T-cell (primary cell): ENCODE results near the gene MSL3B.
A peak's percentile ranks its signal among the peaks of the same experiment; 100 is the strongest.

Source experiments
- ATAC-seq, 4 experiments: fragments of 200-7000 bp in 3 of 4; fragments of 150-1000 bp in 1 of 4; cut with Tn5 transposase; replicated peaks in 1 of 4; 1 replicate in 3 of 4; 2 replicates in 1 of 4; pipeline ENCODE4 v1.10.0; 2021; ENCODE audit warnings: moderate library complexity in 3 of 4, mild to moderate bottlenecking in 2 of 4, moderate number of reproducible peaks in 1 of 4
- CTCF ChIA-PET, 2 donors: fragments of 300-600 bp; sonication (Branson Sonifier 250); formaldehyde crosslinking; loops; one replicate each; lab custom pipeline; 2022; ENCODE audit warnings: antibody characterized with exemption in 2 of 2; lab: Charles Lee
- POLR2A ChIA-PET, 2 donors: fragments of 300-600 bp; sonication (Branson Sonifier 250); formaldehyde crosslinking; loops; one replicate each; lab custom pipeline; 2022; ENCODE audit warnings: antibody characterized with exemption in 2 of 2; lab: Charles Lee
- DNase-seq, 35 experiments: peaks; one replicate each; pipeline versions ENCODE4 v3.0.0 to v3.0.0-alpha.2; 2013 to 2023
- H3K27ac ChIP-seq: one replicate; pipeline ENCODE4 v1.5.1; 2013; ENCODE audit warnings: low read length
- H3K27me3 ChIP-seq, 2 experiments: replicated peaks in 1 of 2; 1 replicate in 1 of 2; 2 replicates in 1 of 2; pipeline versions ENCODE4 v1.6.1 to v1.7.0; 2013; ENCODE audit warnings: low read length in 1 of 2, mixed read lengths in 1 of 2; ENCODE audit not compliant: control insufficient read depth in 2 of 2, insufficient read depth in 2 of 2; ENCODE audit errors: extremely low read depth in 1 of 2
- H3K36me3 ChIP-seq, 2 donors: 1 replicate in 1 of 2; 2 replicates in 1 of 2; pipeline versions ENCODE4 v1.6.1 to v1.7.0; 2013; ENCODE audit warnings: low read length in 1 of 2; ENCODE audit not compliant: control insufficient read depth in 2 of 2, insufficient read depth in 1 of 2; ENCODE audit errors: extremely low read depth in 1 of 2
- H3K4me1 ChIP-seq, 2 experiments: 1 replicate in 1 of 2; 2 replicates in 1 of 2; pipeline versions ENCODE4 v1.6.1 to v1.7.0; 2013; ENCODE audit warnings: low read length in 2 of 2, mixed read lengths in 1 of 2; ENCODE audit not compliant: insufficient read depth in 2 of 2, control insufficient read depth in 1 of 2; ENCODE audit errors: extremely low read depth in 1 of 2
- H3K4me3 ChIP-seq, 2 donors: 1 replicate in 1 of 2; 2 replicates in 1 of 2; pipeline versions ENCODE4 v1.5.1 to v1.7.0; 2013; ENCODE audit warnings: mild to moderate bottlenecking in 2 of 2, low read length in 1 of 2, moderate library complexity in 1 of 2; ENCODE audit not compliant: control insufficient read depth in 1 of 2; ENCODE audit errors: extremely low read depth in 1 of 2
- H3K9me3 ChIP-seq: 2 replicates; pipeline ENCODE4 v1.7.0; 2013
- H3K27ac Mint-ChIP-seq, 2 donors: one replicate each; pipeline ENCODE4 v1.8.0; 2020 to 2021; ENCODE audit warnings: mild to moderate bottlenecking in 2 of 2, mixed read lengths in 2 of 2
- H3K27me3 Mint-ChIP-seq, 2 donors: one replicate each; pipeline ENCODE4 v1.8.0; 2021 to 2022; ENCODE audit warnings: mixed read lengths in 2 of 2
- H3K36me3 Mint-ChIP-seq: one replicate; pipeline ENCODE4 v1.8.0; 2021; ENCODE audit warnings: mixed read lengths
- H3K4me1 Mint-ChIP-seq, 3 donors: one replicate each; pipeline ENCODE4 v1.8.0; 2020 to 2022; ENCODE audit warnings: mixed read lengths in 3 of 3, mild to moderate bottlenecking in 1 of 3
- H3K4me3 Mint-ChIP-seq, 3 donors: one replicate each; pipeline ENCODE4 v1.8.0; 2020 to 2022; ENCODE audit warnings: mild to moderate bottlenecking in 3 of 3, mixed read lengths in 3 of 3, moderate library complexity in 3 of 3
- H3K9me3 Mint-ChIP-seq, 3 donors: one replicate each; pipeline ENCODE4 v1.8.0; 2020 to 2022; ENCODE audit warnings: mixed read lengths in 3 of 3
- WGBS: methylation state at CpG from one replicate; pipeline ENCODE4 v1.1.5; 2013; ENCODE audit warnings: missing lambda C conversion rate; ENCODE audit not compliant: insufficient coverage; 5-methylcytosine and 5-hydroxymethylcytosine counted together

The MSL3B gene

DNA sequence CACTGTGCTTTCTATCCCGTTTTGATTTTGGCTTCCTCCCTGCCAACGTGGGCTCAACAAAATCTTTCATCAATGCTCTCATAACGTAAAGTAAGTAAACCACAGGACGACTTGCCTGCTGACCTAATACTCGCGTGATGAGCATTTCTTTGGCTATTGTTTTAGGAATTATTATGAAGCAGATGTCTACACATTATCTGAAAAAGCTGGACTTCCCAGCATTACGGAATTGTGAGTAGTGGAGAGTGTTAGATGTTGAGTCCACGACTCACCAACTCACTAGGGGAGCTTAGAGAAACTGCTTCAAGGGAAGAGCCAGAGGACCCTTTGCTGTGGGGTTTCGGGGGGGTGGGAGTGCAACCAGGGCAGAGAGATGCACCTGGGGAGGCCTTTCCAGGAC is 35.8 kb downstream of the MSL3B start:
- POLR2A ChIA-PET: interaction anchor here in 1 of 2 donors (0.6 kb wide), 1 partner anchor 103 kb away, joined by 3 read pairs; no protein-coding TSS in a partner anchor
- ATAC-seq: no peak
- no peak for DNase-seq
- Histone ChIP-seq H3K4me1 (no peaks in the 10 kb centered on the region), H3K4me3 (no peak overlapping the region), H3K27ac (no peak overlapping the region), H3K9me3 (no peaks in the 10 kb centered on the region), H3K36me3 (no peaks in the 10 kb centered on the region), H3K27me3 (no peaks in the 10 kb centered on the region)
- Mint-ChIP-seq H3K9me3 (no peaks in the 10 kb centered on the region), H3K27me3 (no peaks in the 10 kb centered on the region), H3K27ac (no peak overlapping the region), H3K4me3 (no peak overlapping the region), H3K4me1 (no peaks in the 10 kb centered on the region), H3K36me3 (no peaks in the 10 kb centered on the region)
- whole genome bisulfite sequencing: 81% methylated on average over 6 of the region's 9 CpGs
- CTCF ChIA-PET: no interaction called here

DNA sequence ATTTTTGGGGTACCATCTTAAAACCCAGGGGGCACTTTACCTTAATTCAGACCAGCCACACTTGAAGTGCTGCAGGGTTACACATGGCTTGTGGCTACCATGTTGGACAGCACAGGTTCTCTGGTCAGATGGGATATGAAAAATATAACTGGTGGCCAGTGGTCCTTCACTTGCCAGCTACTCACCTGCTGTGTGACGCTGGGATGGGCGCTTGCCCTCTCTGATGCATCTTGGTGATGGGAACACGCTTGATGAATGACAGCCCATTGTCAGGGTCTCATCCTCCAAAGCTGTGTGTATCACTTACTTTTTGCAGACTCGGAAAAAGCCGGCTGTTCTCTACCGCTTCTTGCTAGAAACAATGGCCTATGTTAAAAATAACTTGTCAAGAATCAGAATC is 36.3 kb downstream of the MSL3B start:
- no peak overlapping the region for H3K4me3 Mint-ChIP-seq
- 100% methylated on average over 6 of the region's 6 CpGs for WGBS
- CTCF ChIA-PET: no interaction called here

DNA sequence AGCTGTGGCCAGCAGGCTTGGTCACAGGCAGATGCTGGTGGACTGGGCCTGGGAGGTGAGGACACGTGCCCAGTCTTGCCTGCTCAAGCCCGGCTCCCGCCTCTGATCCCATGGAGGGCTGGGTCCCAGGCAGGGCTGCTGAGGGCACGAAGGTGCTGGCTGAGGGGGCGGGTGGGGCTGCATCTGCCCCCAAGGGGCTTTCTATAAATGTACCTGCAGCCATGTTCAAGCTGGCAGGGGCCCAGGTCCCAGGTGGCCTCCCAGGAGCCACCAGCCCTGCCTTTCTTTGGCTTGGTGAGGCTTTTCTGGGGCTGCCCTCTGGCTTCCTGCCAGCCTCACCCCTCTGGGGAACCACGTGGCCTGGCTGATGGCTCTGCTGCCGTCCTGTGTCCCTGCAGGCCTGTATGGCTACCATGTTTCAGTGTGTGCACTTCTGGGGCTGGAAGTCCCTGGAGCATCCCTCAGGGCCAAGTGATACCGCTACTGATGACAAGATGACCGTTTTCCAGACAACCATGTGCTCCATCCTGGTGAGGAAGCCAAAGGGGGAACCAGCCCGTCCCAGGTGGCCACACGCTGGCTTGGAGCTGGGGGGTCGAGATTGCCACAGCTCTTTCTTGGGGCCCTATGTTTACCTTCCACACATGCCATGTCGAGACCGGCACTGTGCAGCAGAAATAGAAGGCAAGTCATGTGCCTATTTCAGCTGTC is 37.0 kb downstream of the MSL3B start:
- DNase-seq (peak in 1 of 35 experiments; percentile 20), ATAC-seq (no peak)
- Histone ChIP-seq H3K27me3 (no peaks in the 10 kb centered on the region), H3K27ac (no peak overlapping the region), H3K9me3 (no peaks in the 10 kb centered on the region), H3K36me3 (no peaks in the 10 kb centered on the region), H3K4me1 (no peaks in the 10 kb centered on the region), H3K4me3 (no peak overlapping the region)
- CTCF ChIA-PET: no interaction called here
- 89% methylated on average over 8 of the region's 14 CpGs for WGBS
- no peaks in the 10 kb centered on the region for H3K9me3 Mint-ChIP-seq
- H3K4me3 Mint-ChIP-seq: no peak overlapping the region
- H3K27me3 Mint-ChIP-seq: peaks cover 0 to 2% of the 10 kb centered on the region in 2 donors
- H3K36me3 Mint-ChIP-seq: no peaks in the 10 kb centered on the region
- H3K4me1 Mint-ChIP-seq: no peaks in the 10 kb centered on the region
- POLR2A ChIA-PET: no interaction called here
- H3K27ac Mint-ChIP-seq: no peak overlapping the region

More for the DNA sequence above, 36.3 kb downstream of the MSL3B start:
- Histone ChIP-seq H3K9me3 (no peaks in the 10 kb centered on the region), H3K27me3 (no peaks in the 10 kb centered on the region), H3K36me3 (no peaks in the 10 kb centered on the region), H3K27ac (no peak overlapping the region), H3K4me3 (no peak overlapping the region), H3K4me1 (no peaks in the 10 kb centered on the region)
- H3K4me1 Mint-ChIP-seq: no peaks in the 10 kb centered on the region
- H3K27ac Mint-ChIP-seq: no peak overlapping the region
- DNase-seq (peak in 1 of 35 experiments; percentile 16), ATAC-seq (no peak)
- no peaks in the 10 kb centered on the region for H3K27me3 Mint-ChIP-seq
- POLR2A ChIA-PET: interaction anchor here in 1 of 2 donors (0.6 kb wide), 1 partner anchor 104 kb away, joined by 3 read pairs; no protein-coding TSS in a partner anchor
- H3K36me3 Mint-ChIP-seq: no peaks in the 10 kb centered on the region
- no peaks in the 10 kb centered on the region for H3K9me3 Mint-ChIP-seq

- WGBS: 96% methylated on average over 3 of the region's 6 CpGs
- ChIA-PET POLR2A (no interaction called here), CTCF (no interaction called here)
- Mint-ChIP-seq H3K9me3 (no peaks in the 10 kb centered on the region), H3K27ac (no peak overlapping the region), H3K4me3 (no peak overlapping the region), H3K36me3 (no peaks in the 10 kb centered on the region), H3K4me1 (no peaks in the 10 kb centered on the region), H3K27me3 (peaks cover 3 to 4% of the 10 kb centered on the region in 2 donors)
- ATAC-seq (no peak), DNase-seq (peak in 2 of 35 experiments; percentile 3 to 23)
- no peak overlapping the region for H3K4me3 ChIP-seq
- H3K27ac ChIP-seq: no peak overlapping the region
- H3K4me1 ChIP-seq: no peaks in the 10 kb centered on the region
- H3K27me3 ChIP-seq: no peaks in the 10 kb centered on the region
- H3K9me3 ChIP-seq: no peaks in the 10 kb centered on the region
- H3K36me3 ChIP-seq: no peaks in the 10 kb centered on the region
Measured at GRCh38 chr2:233830111-233830802, 37.9 kb downstream of the MSL3B start.

DNA sequence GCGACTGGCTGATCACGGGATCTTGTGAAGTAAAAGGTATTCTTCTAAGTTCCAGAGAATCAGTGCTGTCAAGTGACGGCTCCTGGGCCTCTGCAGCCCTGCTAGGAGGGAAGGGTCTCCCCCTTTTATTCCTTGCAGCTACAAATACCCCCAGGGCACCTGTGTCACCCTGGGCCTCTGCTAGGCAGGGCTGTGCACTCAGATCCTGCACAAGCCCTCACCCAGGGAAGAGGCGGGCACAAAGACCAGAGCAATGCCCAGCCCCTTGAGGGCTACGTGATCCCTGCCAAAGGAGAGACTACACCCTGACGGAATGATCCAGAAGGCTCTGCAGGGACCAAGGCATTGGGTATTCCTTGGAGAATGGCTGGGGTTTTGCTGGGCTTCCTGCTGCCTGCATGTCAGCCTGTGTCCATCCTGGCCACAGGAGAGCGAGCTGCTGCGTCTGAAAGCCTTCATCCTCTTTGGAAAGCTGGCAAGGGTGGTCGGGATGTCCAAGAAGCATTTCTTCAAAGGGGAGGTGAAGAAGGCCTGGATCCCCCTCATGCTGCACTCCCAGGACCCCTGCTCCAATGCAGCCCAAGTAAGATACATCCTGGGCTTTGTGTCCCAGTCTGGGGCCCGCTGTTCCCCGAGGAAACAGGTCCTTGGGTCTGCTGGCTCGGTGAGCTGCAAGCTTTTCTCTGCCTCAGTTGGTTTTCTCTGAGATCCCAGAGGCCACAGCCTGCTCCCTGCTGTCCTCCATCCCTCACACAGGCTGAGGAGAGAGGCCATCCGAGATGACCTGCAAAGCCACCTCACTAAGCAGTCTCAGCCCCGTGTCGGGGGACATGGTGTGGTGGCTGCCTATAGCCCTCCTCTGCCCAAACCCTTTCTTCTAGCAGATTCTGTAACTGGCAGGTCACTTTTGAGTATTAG is 38.7 kb downstream of the MSL3B start:
- ChIA-PET CTCF (no interaction called here), POLR2A (no interaction called here)
- WGBS: 84% methylated on average over 7 of the region's 15 CpGs
- Histone ChIP-seq H3K4me3 (no peak overlapping the region), H3K4me1 (no peaks in the 10 kb centered on the region), H3K27me3 (no peaks in the 10 kb centered on the region), H3K9me3 (no peaks in the 10 kb centered on the region), H3K36me3 (no peaks in the 10 kb centered on the region), H3K27ac (no peak overlapping the region)
- Mint-ChIP-seq H3K9me3 (no peaks in the 10 kb centered on the region), H3K27me3 (peaks cover 3 to 4% of the 10 kb centered on the region in 2 donors), H3K4me3 (no peak overlapping the region), H3K36me3 (no peaks in the 10 kb centered on the region), H3K4me1 (no peaks in the 10 kb centered on the region), H3K27ac (no peak overlapping the region)
- no peak for ATAC-seq
- peak in 2 of 35 experiments; percentile 1 to 11 for DNase-seq

GRCh38 chr2:233828546-233829192 is 39.5 kb downstream of the MSL3B start:
- ATAC-seq: no peak
- H3K4me3 Mint-ChIP-seq: no peak overlapping the region
- CTCF ChIA-PET: no interaction called here

More at GRCh38 chr2:233828546-233829192, 39.5 kb downstream of the MSL3B start:
- peak in 1 of 35 experiments; percentile 20 for DNase-seq
- Histone ChIP-seq H3K4me1 (no peaks in the 10 kb centered on the region), H3K9me3 (no peaks in the 10 kb centered on the region), H3K36me3 (no peaks in the 10 kb centered on the region), H3K4me3 (no peak overlapping the region), H3K27me3 (no peaks in the 10 kb centered on the region), H3K27ac (no peak overlapping the region)
- peaks cover 3 to 4% of the 10 kb centered on the region in 2 donors for H3K27me3 Mint-ChIP-seq
- no peak overlapping the region for H3K27ac Mint-ChIP-seq
- POLR2A ChIA-PET: no interaction called here
- no peaks in the 10 kb centered on the region for H3K9me3 Mint-ChIP-seq
- WGBS: 89% methylated on average over 23 of the region's 24 CpGs
- H3K36me3 Mint-ChIP-seq: no peaks in the 10 kb centered on the region
- H3K4me1 Mint-ChIP-seq: no peaks in the 10 kb centered on the region
